ENCODE data around the gene CSF2.
"Not testable (repeated sequence)": the region's sequence is repeated elsewhere in the genome, so short reads cannot be mapped to it uniquely, and the experiment has no call there.

Gene CSF2

DNA sequence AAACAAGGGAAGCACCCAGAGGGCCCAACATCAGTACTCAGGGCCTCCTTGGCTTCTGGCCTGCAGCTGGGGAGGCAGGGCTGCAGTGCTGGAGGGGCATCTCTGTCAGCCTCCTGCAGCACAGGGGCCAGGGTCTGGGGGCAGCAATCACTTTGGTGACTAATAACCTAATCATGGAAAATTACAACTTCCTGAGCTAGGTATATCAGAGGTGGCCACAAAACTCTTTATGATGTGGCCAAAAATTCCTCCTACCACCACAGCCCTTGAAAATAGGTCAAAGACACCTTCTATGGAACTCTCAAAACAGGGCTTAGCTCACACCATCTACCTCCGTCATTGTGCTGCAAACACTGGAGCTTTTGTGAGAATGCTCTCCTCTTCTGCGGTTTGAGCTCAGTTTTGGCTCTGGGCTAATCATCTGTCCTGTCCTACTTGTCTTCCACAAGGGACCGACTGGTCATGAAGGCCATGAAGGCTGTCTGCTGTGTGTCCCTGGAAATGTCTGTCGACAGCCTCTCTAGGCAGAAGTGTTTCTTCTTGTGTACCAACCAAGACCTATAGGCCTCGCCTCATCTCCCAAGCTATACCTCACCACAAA, 28.6 kb downstream of the CSF2 start:
- DNase-seq (ENCODE audit: low read depth) = no peak
- TF ChIP-seq, protein P1, sequence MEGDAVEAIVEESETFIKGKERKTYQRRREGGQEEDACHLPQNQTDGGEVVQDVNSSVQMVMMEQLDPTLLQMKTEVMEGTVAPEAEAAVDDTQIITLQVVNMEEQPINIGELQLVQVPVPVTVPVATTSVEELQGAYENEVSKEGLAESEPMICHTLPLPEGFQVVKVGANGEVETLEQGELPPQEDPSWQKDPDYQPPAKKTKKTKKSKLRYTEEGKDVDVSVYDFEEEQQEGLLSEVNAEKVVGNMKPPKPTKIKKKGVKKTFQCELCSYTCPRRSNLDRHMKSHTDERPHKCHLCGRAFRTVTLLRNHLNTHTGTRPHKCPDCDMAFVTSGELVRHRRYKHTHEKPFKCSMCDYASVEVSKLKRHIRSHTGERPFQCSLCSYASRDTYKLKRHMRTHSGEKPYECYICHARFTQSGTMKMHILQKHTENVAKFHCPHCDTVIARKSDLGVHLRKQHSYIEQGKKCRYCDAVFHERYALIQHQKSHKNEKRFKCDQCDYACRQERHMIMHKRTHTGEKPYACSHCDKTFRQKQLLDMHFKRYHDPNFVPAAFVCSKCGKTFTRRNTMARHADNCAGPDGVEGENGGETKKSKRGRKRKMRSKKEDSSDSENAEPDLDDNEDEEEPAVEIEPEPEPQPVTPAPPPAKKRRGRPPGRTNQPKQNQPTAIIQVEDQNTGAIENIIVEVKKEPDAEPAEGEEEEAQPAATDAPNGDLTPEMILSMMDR (conservative IDR thresholded peaks at IDR 0.05; ENCODE audit: control insufficient read depth, insufficient read depth, low read depth, low read length) = no peak

DNA sequence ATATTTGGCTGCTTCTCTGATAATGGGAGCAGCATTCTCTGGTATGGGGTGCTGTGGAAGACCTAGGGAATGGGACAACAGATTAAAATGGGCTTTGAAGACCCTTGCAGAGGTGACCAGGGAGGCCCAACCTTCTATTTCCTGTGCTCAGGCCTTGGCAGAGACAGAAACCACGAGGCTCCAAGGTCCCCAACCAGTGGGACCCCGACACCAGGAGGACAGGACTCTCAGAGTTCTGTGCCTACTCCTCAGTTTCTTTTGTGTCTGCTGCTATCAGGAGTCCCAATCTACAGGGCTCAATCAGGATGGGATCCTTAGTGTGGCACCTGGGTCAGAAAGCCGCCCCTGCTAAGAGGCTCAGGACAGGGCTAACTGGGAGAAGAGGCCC, 29.3 kb downstream of the CSF2 start:
- TF ChIP-seq, protein P1 (conservative IDR thresholded peaks at IDR 0.05; ENCODE audit: control insufficient read depth, insufficient read depth, low read depth, low read length) = no peak
- H3K4me3 ChIP-seq (ENCODE audit: control insufficient read depth, low read depth, low read length) = no peak overlapping the region
- no peak for DNase-seq (ENCODE audit: low read depth)

More for the DNA sequence above, 28.6 kb downstream of the CSF2 start:
- H3K4me3 ChIP-seq (ENCODE audit: control insufficient read depth, low read depth, low read length) = no peak overlapping the region

DNA sequence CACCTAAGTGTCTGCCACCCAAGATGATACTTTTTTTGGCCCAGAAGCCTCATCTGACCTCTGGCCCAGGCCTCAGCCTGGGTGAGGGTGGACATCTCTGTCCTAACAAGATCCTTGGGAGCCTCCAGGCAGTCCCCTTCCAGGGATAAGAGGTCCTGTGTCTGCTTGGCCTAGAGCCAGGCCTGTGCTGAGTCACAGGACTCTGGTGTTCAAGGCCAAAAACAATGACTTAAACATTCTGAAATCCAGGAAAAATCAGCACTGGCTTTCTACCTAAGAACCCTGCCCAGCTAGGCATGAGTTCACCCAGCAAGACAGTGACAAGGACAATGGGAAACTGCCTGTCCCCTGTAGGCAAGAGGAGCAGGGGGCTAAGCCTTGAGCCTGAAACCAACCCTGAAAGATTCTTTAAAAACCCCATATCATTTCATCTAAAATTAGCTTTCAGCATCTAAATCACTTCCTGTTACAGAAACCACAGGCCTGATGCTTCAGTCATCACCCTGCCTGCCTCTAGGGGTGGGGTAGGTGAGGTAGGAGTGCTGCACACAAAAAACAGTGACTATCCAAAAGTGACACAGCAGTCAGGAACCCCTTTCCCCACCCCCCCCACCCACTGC, 29.9 kb downstream of the CSF2 start:
- H3K4me3 ChIP-seq (ENCODE audit: control insufficient read depth, low read depth, low read length) = no peak overlapping the region
- TF ChIP-seq, protein P1 (conservative IDR thresholded peaks at IDR 0.05; ENCODE audit: control insufficient read depth, insufficient read depth, low read depth, low read length) = no peak
- peak; percentile 96 for DNase-seq (ENCODE audit: low read depth)

DNA sequence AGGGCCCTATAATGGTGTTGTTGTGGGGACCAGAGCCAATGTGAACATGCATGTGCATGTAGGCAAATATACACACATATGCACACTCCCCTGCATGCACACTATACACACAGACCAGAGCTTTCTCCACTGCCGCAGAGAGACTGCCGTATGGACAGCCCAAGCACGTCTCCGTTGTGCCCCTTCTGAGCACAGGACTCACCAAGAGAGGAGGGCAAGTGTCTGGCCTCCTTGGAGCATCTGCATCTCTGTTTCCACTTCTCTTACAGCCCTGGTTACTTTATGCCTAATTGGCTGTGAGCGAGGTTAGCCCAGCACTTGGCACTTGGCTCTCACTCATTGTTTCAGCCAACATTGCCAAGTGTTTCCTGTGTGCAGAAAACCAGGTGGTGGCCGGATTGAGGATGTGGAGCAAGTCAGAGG, 30.4 kb downstream of the CSF2 start:
- no peak overlapping the region for H3K4me3 ChIP-seq (ENCODE audit: control insufficient read depth, low read depth, low read length)
- DNase-seq (ENCODE audit: low read depth) = peak; percentile 25
- TF ChIP-seq, protein P1 (conservative IDR thresholded peaks at IDR 0.05; ENCODE audit: control insufficient read depth, insufficient read depth, low read depth, low read length) = no peak

DNA sequence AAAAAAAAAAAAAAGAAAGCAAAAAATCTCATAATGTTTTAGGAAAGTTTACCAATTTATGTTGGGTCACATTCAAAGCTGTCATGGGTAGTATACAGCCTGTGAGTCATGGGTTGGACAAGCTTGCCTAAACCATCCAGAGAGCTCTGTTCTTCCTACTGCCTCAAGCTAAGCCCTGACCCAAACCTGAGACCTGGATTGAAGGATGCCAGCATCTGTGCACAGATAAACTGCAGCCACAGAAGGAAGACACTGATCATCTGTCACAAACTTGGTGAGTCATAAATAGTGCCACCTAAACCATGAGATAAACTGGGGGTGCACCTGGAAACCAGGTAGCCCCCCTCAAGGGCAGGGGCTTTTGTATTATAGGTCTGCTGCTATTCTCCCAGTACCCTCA, 31.0 kb downstream of the CSF2 start:
- DNase-seq (ENCODE audit: low read depth) = peak; percentile 79
- TF ChIP-seq, protein P1 (conservative IDR thresholded peaks at IDR 0.05; ENCODE audit: control insufficient read depth, insufficient read depth, low read depth, low read length) = no peak
- no peak overlapping the region for H3K4me3 ChIP-seq (ENCODE audit: control insufficient read depth, low read depth, low read length)

DNA sequence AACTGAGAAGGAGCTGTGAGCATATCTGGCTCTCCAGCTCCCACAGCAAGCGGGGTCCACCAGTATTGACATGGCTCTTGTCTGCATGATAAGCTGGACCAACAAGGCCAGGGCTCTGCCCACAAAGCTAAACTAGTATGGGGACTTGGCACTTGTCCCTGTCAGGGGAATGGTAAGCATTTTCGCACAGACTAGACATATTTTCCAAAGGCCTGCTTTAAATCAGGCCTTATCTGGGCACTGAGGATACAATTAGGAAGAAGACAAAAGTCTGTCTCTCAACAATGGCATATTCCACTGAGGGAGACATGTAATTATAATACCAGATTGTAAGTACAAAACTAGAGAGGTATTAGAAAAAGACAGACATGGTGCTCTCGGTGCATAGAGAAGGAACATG, 32.1 kb downstream of the CSF2 start:
- DNase-seq (ENCODE audit: low read depth) = no peak
- H3K4me3 ChIP-seq (ENCODE audit: control insufficient read depth, low read depth, low read length) = no peak overlapping the region
- TF ChIP-seq, protein P1 (conservative IDR thresholded peaks at IDR 0.05; ENCODE audit: control insufficient read depth, insufficient read depth, low read depth, low read length) = no peak

DNA sequence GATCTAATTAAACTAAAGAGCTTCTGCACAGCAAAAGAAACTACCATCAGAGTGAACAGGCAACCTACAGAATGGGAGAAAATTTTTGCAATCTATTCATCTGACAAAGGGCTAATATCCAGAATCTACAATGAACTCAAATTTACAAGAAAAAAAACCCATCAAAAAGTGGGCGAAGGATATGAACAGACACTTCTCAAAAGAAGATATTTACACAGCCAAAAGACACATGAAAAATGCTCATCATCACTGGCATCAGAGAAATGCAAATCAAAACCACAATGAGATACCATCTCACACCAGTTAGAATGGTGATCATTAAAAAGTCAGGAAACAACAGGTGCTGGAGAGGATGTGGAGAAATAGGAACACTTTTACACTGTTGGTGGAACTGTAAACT, 34.9 kb downstream of the CSF2 start:
- not testable (repeated sequence) for DNase-seq (ENCODE audit: low read depth); H3K4me3 ChIP-seq (ENCODE audit: control insufficient read depth, low read depth, low read length)

DNA sequence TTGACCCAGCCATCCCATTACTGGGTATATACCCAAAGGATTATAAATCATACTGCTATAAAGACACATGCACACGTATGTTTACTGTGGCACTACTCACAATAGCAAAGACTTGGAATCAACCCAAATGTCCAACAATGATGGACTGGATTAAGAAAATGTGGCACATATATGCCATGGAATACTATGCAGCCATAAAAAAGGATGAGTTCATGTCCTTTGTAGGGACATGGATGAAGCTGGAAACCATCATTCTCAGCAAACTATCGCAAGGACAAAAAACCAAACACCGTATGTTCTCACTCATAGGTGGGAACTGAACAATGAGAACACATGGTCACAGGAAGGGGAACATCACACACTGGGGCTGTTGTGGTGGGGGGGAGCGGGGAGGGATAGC, 35.4 kb downstream of the CSF2 start:
- H3K4me3 ChIP-seq (ENCODE audit: control insufficient read depth, low read depth, low read length); DNase-seq (ENCODE audit: low read depth): not testable (repeated sequence)
